Spleen (tissue), 11 donors: ENCODE results near the gene A4GNT. TPM values are rescaled to one million over a fixed set of nuclear protein-coding genes. Genes with fewer than 3 reads are reported as not detected.
"Not testable (repeated sequence)": the region's sequence is repeated elsewhere in the genome, so short reads cannot be mapped to it uniquely, and the experiment has no call there.

Experiments used
- DNase-seq: peaks from one replicate; pipeline ENCODE4 v3.0.0-alpha.2; 2020
- H3K27ac ChIP-seq, 8 donors: fragments of 200-600 bp; sonication (generic) in 7 of 8; 1 replicate in 4 of 8; 2 replicates in 4 of 8; pipeline versions ENCODE4 v1.5.0 to v1.8.0; 2016 to 2021; ENCODE audit warnings: inconsistent platforms in 4 of 8, mild to moderate bottlenecking in 4 of 8, moderate library complexity in 1 of 8
- H3K27me3 ChIP-seq, 7 donors: fragments of 200-600 bp; sonication (generic) in 6 of 7; replicated peaks in 1 of 7; 1 replicate in 4 of 7; 2 replicates in 3 of 7; pipeline versions ENCODE4 v1.5.0 to v1.8.0; 2016 to 2021; ENCODE audit warnings: inconsistent platforms in 3 of 7, mild to moderate bottlenecking in 1 of 7
- H3K36me3 ChIP-seq, 6 donors: fragments of 200-600 bp; sonication (generic) in 5 of 6; 1 replicate in 4 of 6; 2 replicates in 2 of 6; pipeline versions ENCODE4 v1.5.0 to v1.8.0; 2016 to 2021; ENCODE audit warnings: inconsistent platforms in 2 of 6
- H3K4me1 ChIP-seq, 6 donors: fragments of 200-600 bp; sonication (generic) in 5 of 6; 1 replicate in 3 of 6; 2 replicates in 3 of 6; pipeline versions ENCODE4 v1.5.0 to v1.8.0; 2016 to 2021; ENCODE audit warnings: inconsistent platforms in 3 of 6
- H3K4me3 ChIP-seq, 8 donors: fragments of 200-600 bp; sonication (generic) in 7 of 8; 1 replicate in 4 of 8; 2 replicates in 4 of 8; pipeline versions ENCODE4 v1.5.0 to v1.8.0; 2016 to 2021; ENCODE audit warnings: inconsistent platforms in 4 of 8, mild to moderate bottlenecking in 4 of 8, moderate library complexity in 2 of 8
- H3K9me3 ChIP-seq, 8 donors: fragments of 200-600 bp; sonication (generic) in 7 of 8; 1 replicate in 4 of 8; 2 replicates in 4 of 8; pipeline versions ENCODE4 v1.5.0 to v1.8.0; 2016 to 2021; ENCODE audit warnings: inconsistent platforms in 4 of 8
- POLR2A ChIP-seq, 3 donors: fragments of 450-650 bp; IDR thresholded peaks; one replicate each; pipeline ENCODE4 v1.5.1; 2017; ENCODE audit warnings: antibody characterized with exemption in 3 of 3, mild to moderate bottlenecking in 1 of 3
- POLR2AphosphoS5 ChIP-seq, 3 donors: sonication (generic); formaldehyde crosslinking; IDR thresholded peaks; one replicate each; pipeline ENCODE4 v1.5.1; 2017; ENCODE audit warnings: antibody characterized with exemption in 3 of 3
- WGBS, 5 donors: extraction: QIAGEN DNeasy Blood & Tissue Kit in 3 of 5; methylation state at CpG; one replicate each; pipeline versions ENCODE4 v1.1.5 to v1.1.7; 2013 to 2018; 5-methylcytosine and 5-hydroxymethylcytosine counted together
- intact Hi-C: fragments of 100-400 bp; cut with DNase I; formaldehyde crosslinking; loops from one replicate; pipeline ENCODE4 v1.15.0; 2023; ENCODE audit warnings: low total_unique reads
- polyA plus RNA-seq, 3 donors: library from polyadenylated mRNA; stranded (reverse); fragments of 200-250 nt; gene quantifications; one replicate each; pipeline ENCODE4 v1.2.1, GENCODE V29; 2013
- total RNA-seq, 7 donors: library from RNA; depleted of rRNA in 3 of 7; stranded (reverse); fragments of >200 nt in 3 of 7; fragmentation: NEBNext Ultra II Directional in 4 of 7; extraction: Animal tissue kit (Norgen Biotek cat#: 25700) in 4 of 7; gene quantifications; one replicate each; pipeline versions ENCODE4 v1.1.0 to v1.2.1, GENCODE V29; 2016 to 2021
- TF ChIP-seq, protein P1 (sequence below), 11 experiments: fragments of 200-600 bp in 7 of 11; fragments of 450-650 bp in 4 of 11; sonication (generic) in 4 of 11; IDR thresholded peaks in 8 of 11; conservative IDR thresholded peaks in 3 of 11; 1 replicate in 7 of 11; 2 replicates in 4 of 11; pipeline versions ENCODE4 v1.4.0 to v1.8.0; 2016 to 2021; ENCODE audit warnings: antibody characterized with exemption in 11 of 11, inconsistent platforms in 4 of 11, mild to moderate bottlenecking in 1 of 11
- donor health status: healthy with polysubstance abuse.
- donor health status: DM: no; HTN: no; CAD: no; lungs with moderate emphysema.
- donor health status: DM: no; HTN: no; CAD: no.
- donor health status: Bipolar disorder and iron deficiency.
- donor health status: healthy.
- donor health status: DM: no; HTN: no; CAD: no.
- donor health status: DM: yes; HTN: yes; CAD: no.

Gene A4GNT
- total and polyA plus RNA-seq, 10 donors, result not detected

GRCh38 chr3:138154534-138154933 lies 22.3 kb upstream of the A4GNT start:
- TF ChIP-seq, protein P1, sequence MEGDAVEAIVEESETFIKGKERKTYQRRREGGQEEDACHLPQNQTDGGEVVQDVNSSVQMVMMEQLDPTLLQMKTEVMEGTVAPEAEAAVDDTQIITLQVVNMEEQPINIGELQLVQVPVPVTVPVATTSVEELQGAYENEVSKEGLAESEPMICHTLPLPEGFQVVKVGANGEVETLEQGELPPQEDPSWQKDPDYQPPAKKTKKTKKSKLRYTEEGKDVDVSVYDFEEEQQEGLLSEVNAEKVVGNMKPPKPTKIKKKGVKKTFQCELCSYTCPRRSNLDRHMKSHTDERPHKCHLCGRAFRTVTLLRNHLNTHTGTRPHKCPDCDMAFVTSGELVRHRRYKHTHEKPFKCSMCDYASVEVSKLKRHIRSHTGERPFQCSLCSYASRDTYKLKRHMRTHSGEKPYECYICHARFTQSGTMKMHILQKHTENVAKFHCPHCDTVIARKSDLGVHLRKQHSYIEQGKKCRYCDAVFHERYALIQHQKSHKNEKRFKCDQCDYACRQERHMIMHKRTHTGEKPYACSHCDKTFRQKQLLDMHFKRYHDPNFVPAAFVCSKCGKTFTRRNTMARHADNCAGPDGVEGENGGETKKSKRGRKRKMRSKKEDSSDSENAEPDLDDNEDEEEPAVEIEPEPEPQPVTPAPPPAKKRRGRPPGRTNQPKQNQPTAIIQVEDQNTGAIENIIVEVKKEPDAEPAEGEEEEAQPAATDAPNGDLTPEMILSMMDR (IDR thresholded peaks at IDR 0.05 in 8 of 11, conservative IDR thresholded peaks at IDR 0.05 in 3 of 11), result no peak
- no peak for TF ChIP-seq POLR2A (IDR thresholded peaks at IDR 0.05)
- no peak for TF ChIP-seq POLR2AphosphoS5 (IDR thresholded peaks at IDR 0.05)
- Histone ChIP-seq H3K4me1 (no peaks in the 10 kb centered on the region), H3K9me3 (peaks cover 0 to 22% (median 17%) of the 10 kb centered on the region in 8 donors), H3K27ac (no peak overlapping the region), H3K4me3 (no peak overlapping the region), H3K27me3 (no peaks in the 10 kb centered on the region), H3K36me3 (peaks cover 0 to 2% (median 0%) of the 10 kb centered on the region in 6 donors)
- DNase-seq, result no peak
- intact Hi-C loops, result no loop called here

DNA sequence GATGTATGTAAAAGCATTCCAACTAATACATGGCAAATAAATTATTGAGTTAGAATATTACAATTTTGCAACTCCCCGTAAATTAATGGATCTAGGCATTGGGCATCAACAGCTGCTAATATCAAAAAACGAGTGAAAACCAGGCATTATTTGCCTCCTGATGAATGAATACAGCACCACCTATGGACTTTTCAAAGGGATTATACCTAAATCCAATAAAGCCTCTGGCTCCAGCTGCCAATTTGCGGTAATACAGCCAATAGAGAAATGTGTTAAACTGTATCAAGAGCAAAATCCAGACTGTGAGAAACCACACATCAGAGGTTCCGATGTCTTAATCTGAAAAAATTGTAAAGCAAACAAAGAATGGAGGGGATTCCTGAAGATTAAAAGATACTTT lies 16.3 kb upstream of the A4GNT start:
- H3K27me3 ChIP-seq, result no peaks in the 10 kb centered on the region
- intact Hi-C loops, result no loop called here
- no peak overlapping the region for H3K4me3 ChIP-seq
- peaks cover 0 to 8% (median 2%) of the 10 kb centered on the region in 8 donors for H3K9me3 ChIP-seq
- DNase-seq, result no peak
- H3K4me1 ChIP-seq, result no peaks in the 10 kb centered on the region
- H3K27ac ChIP-seq, result no peak overlapping the region
- TF ChIP-seq POLR2AphosphoS5 (IDR thresholded peaks at IDR 0.05) (no peak), POLR2A (IDR thresholded peaks at IDR 0.05) (no peak)
- TF ChIP-seq, protein P1 (IDR thresholded peaks at IDR 0.05 in 8 of 11, conservative IDR thresholded peaks at IDR 0.05 in 3 of 11), result no peak
- WGBS, 5 donors, result 72 to 80% (median 75%) methylated on average over 4 of the region's 4 CpGs
- H3K36me3 ChIP-seq, result no peaks in the 10 kb centered on the region

GRCh38 chr3:138142181-138142580 lies 10.0 kb upstream of the A4GNT start:
- H3K27me3 ChIP-seq, DNase-seq, H3K27ac ChIP-seq, H3K36me3 ChIP-seq, H3K4me3 ChIP-seq, H3K9me3 ChIP-seq, intact Hi-C loops: not testable (repeated sequence)
- H3K4me1 ChIP-seq, result peaks cover 0 to 13% (median 5%) of the 10 kb centered on the region in 6 donors
- WGBS, 5 donors, result 88 to 96% (median 95%) methylated on average over 3 of the region's 3 CpGs

- H3K4me1 ChIP-seq, result peaks cover 0 to 25% (median 15%) of the 10 kb centered on the region in 6 donors
- no peaks in the 10 kb centered on the region for H3K9me3 ChIP-seq
- H3K4me3 ChIP-seq, result no peak overlapping the region
- no peak for DNase-seq
- intact Hi-C loops, result no loop called here
- no peaks in the 10 kb centered on the region for H3K36me3 ChIP-seq
- H3K27ac ChIP-seq, result no peak overlapping the region
- no peaks in the 10 kb centered on the region for H3K27me3 ChIP-seq
- TF ChIP-seq POLR2AphosphoS5 (IDR thresholded peaks at IDR 0.05), result no peak
- TF ChIP-seq, protein P1 (IDR thresholded peaks at IDR 0.05 in 8 of 11, conservative IDR thresholded peaks at IDR 0.05 in 3 of 11), result no peak
- no peak for TF ChIP-seq POLR2A (IDR thresholded peaks at IDR 0.05)
Observed at GRCh38 chr3:138140940-138141339, 8.8 kb upstream of the A4GNT start.

DNA sequence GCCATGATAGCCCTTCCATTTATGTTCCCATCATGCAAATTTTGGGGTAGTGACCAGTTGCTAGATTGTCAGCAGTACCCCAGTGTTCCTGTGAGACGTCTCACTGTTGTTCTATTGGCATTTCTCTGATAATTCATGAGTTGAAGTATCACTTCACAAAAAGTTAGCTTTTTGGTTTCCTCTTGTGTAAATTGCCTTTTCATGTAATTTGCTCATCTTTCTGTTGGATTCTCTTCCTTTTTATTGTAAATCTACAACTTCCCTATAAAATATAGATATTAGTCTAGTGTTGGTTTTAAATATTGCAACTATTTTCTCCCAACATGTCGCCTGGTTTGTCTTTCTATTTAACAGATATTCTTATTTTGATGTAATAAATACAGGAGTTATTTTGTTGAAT lies 7.5 kb upstream of the A4GNT start:
- no peak overlapping the region for H3K4me3 ChIP-seq
- H3K9me3 ChIP-seq, result no peaks in the 10 kb centered on the region
- peak overlapping the region in 2 of 8 donors; percentile 17 to 25 for H3K27ac ChIP-seq
- 24 to 79% (median 33%) methylated on average over 2 of the region's 2 CpGs for WGBS, 5 donors
- H3K4me1 ChIP-seq, result peaks cover 0 to 37% (median 25%) of the 10 kb centered on the region in 6 donors
- no peaks in the 10 kb centered on the region for H3K36me3 ChIP-seq
- intact Hi-C loops, result no loop called here
- no peak for DNase-seq
- TF ChIP-seq POLR2AphosphoS5 (IDR thresholded peaks at IDR 0.05) (no peak), POLR2A (IDR thresholded peaks at IDR 0.05) (no peak)
- TF ChIP-seq, protein P1 (IDR thresholded peaks at IDR 0.05 in 8 of 11, conservative IDR thresholded peaks at IDR 0.05 in 3 of 11), result no peak
- H3K27me3 ChIP-seq, result no peaks in the 10 kb centered on the region
